ENCODE results near the gene ROS1. TPM values are rescaled to one million over a fixed set of nuclear protein-coding genes. Genes with fewer than 3 reads are reported as not detected.

Gene ROS1
- total and polyA plus RNA-seq, 2 donors (not counting 3 experiments of a cell fraction or from before 2014, with no cell fraction given) = not detected

DNA sequence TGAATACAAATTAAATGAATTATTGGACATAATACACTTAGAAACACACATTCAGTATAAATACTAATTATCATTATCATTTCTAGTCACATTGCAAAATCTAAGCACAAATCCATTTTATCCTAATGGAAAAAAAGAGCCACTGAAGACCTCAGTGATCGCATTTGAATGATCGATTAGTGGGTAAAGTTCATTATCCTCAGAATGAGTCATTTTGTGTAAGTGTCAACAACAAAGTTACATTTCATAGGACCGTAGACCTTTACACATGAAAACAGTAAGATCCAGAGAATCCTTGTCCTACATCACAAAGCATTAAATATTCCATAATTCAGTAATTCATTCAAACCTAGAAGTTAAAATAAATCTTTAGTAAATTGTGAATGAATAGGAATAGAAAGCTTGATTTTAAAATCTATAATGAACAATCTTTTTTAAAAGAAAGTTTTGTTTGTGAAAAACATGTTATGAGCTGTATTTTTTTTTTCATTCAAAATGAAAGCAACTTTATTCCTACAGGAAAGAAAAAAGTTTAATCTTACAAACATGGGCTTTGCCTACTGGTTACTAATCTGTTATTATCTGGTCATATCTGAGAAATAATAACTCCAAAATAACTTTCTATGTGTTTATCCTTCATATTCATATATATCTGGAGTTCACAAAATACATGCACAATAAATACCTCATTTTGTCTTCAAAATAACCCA, 33.7 kb downstream of the ROS1 start:
- DNase-seq (ENCODE audit: low read depth, low spot score) (no peak), FAIRE-seq (no peak)
- H3K79me2 ChIP-seq (ENCODE audit: control insufficient read depth, insufficient read depth, low read length) = no peaks in the 10 kb centered on the region
- ChIA-PET CTCF (no interaction called here), POLR2A (no interaction called here)
- H4K20me1 ChIP-seq (replicated peaks; ENCODE audit: control insufficient read depth, extremely low read depth, insufficient read depth, low read length) = no peaks in the 10 kb centered on the region
- H3K27me3 ChIP-seq (ENCODE audit: control insufficient read depth in 2 of 2, insufficient read depth in 2 of 2, low read length in 2 of 2) = peaks cover 2 to 11% of the 10 kb centered on the region in 2 experiments
- H3K4me2 ChIP-seq (ENCODE audit: insufficient read depth, low read length) = no peak overlapping the region
- H3K27ac ChIP-seq (ENCODE audit: insufficient read depth, low read depth, low read length) = no peak overlapping the region
- no peak overlapping the region for H3K4me3 ChIP-seq (replicated peaks in 1 of 3; ENCODE audit: insufficient read depth in 1 of 3, low read depth in 1 of 3, low read length in 3 of 3)
- no peaks in the 10 kb centered on the region for H3K36me3 ChIP-seq (ENCODE audit: control insufficient read depth in 2 of 2, extremely low read depth in 1 of 2, insufficient read depth in 2 of 2, low read length in 2 of 2)
- dilution Hi-C loops (cut with MboI; ENCODE audit: extremely low pct_ligation_motif_present, low sequenced_read_pairs) (no loop called here), intact Hi-C loops (cut with micrococcal nuclease) (loop anchor here (5.0 kb wide), 1 partner anchor 1490 kb away; no protein-coding TSS in a partner anchor)
- no peaks in the 10 kb centered on the region for H3K9me3 ChIP-seq (replicated peaks; ENCODE audit: control insufficient read depth, insufficient read depth, low read length)
- BruUV-seq (replicated peaks) = no TSS peak
- H3K9me1 ChIP-seq (replicated peaks; ENCODE audit: control insufficient read depth, extremely low read depth, insufficient read depth, low read length) = no peaks in the 10 kb centered on the region
- no peak overlapping the region for H3K9ac ChIP-seq (replicated peaks; ENCODE audit: extremely low read depth, insufficient read depth, low read length)
- no peaks in the 10 kb centered on the region for H3K4me1 ChIP-seq (ENCODE audit: control insufficient read depth, extremely low read depth, insufficient read depth, low read length)
- no peak overlapping the region for H2AFZ ChIP-seq (ENCODE audit: low read depth, low read length)
- no peak for TF ChIP-seq POLR2AphosphoS5 (IDR thresholded peaks at IDR 0.05; ENCODE audit: insufficient read depth, low read depth, low read length)
- TF ChIP-seq FOS (IDR thresholded peaks at IDR 0.05; ENCODE audit: borderline replicate concordance, insufficient read depth, low read length) = no peak
- TF ChIP-seq MYC (IDR thresholded peaks at IDR 0.05; ENCODE audit: low read depth, low read length) = no peak

DNA sequence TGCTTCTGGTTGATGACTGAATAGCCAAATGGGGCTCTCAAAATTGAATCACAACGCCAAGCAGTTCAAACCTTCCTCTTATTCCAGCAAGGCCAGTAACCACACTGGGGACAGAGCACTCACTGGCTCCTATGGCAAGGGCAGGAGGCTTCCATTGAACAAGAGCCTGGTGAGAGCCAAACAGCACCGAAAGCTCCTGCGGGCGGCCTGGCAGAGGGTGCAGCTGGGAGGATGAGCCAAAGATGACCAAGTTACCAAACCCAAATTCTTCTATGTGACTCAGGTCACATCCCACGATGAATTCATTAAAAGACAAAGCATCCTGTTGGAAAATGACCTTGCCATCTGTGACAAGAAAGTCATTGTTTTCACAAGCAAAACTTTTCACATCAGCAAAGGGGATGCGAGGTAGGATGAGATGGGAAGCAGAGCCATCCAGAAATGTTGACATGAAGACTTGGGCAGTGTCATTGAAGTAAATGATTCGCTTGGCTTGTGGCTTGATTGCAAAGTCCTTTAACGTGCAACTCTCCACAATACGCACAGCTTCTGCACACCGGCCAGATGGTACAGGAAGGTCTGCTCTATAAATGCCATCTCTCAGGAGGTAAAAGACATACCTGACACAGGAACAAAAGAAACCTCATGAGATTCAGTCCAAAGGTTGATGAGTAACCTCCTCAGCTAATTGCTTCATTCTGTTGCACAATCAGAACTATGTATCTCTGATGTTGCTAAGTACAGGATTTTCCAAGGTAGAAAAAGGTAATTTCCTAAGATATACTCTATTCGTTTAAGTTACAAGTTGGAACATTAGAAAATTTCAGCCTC, 36.3 kb downstream of the ROS1 start:
- no peak overlapping the region for H3K27ac ChIP-seq (ENCODE audit: insufficient read depth, low read depth, low read length)
- H3K4me3 ChIP-seq (replicated peaks in 1 of 3; ENCODE audit: insufficient read depth in 1 of 3, low read depth in 1 of 3, low read length in 3 of 3) = no peak overlapping the region
- CTCF ChIA-PET = no interaction called here
- POLR2A ChIA-PET = no interaction called here
- no peaks in the 10 kb centered on the region for H3K79me2 ChIP-seq (ENCODE audit: control insufficient read depth, insufficient read depth, low read length)
- no peaks in the 10 kb centered on the region for H3K9me3 ChIP-seq (replicated peaks; ENCODE audit: control insufficient read depth, insufficient read depth, low read length)
- no peak overlapping the region for H2AFZ ChIP-seq (ENCODE audit: low read depth, low read length)
- H3K9me1 ChIP-seq (replicated peaks; ENCODE audit: control insufficient read depth, extremely low read depth, insufficient read depth, low read length) = no peaks in the 10 kb centered on the region
- peaks cover 2 to 6% of the 10 kb centered on the region in 2 experiments for H3K27me3 ChIP-seq (ENCODE audit: control insufficient read depth in 2 of 2, insufficient read depth in 2 of 2, low read length in 2 of 2)
- H3K4me1 ChIP-seq (ENCODE audit: control insufficient read depth, extremely low read depth, insufficient read depth, low read length) = no peaks in the 10 kb centered on the region
- no peaks in the 10 kb centered on the region for H4K20me1 ChIP-seq (replicated peaks; ENCODE audit: control insufficient read depth, extremely low read depth, insufficient read depth, low read length)
- no peaks in the 10 kb centered on the region for H3K36me3 ChIP-seq (ENCODE audit: control insufficient read depth in 2 of 2, extremely low read depth in 1 of 2, insufficient read depth in 2 of 2, low read length in 2 of 2)
- no TSS peak for BruUV-seq (replicated peaks)
- TF ChIP-seq, protein P1, sequence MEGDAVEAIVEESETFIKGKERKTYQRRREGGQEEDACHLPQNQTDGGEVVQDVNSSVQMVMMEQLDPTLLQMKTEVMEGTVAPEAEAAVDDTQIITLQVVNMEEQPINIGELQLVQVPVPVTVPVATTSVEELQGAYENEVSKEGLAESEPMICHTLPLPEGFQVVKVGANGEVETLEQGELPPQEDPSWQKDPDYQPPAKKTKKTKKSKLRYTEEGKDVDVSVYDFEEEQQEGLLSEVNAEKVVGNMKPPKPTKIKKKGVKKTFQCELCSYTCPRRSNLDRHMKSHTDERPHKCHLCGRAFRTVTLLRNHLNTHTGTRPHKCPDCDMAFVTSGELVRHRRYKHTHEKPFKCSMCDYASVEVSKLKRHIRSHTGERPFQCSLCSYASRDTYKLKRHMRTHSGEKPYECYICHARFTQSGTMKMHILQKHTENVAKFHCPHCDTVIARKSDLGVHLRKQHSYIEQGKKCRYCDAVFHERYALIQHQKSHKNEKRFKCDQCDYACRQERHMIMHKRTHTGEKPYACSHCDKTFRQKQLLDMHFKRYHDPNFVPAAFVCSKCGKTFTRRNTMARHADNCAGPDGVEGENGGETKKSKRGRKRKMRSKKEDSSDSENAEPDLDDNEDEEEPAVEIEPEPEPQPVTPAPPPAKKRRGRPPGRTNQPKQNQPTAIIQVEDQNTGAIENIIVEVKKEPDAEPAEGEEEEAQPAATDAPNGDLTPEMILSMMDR (IDR thresholded peaks at IDR 0.05; ENCODE audit: extremely low read depth in 1 of 2, insufficient read depth in 1 of 2, low read depth in 1 of 2, low read length in 2 of 2) = no peak
- TF ChIP-seq POLR2A (IDR thresholded peaks at IDR 0.05; ENCODE audit: low read depth, low read length) (no peak), POLR2AphosphoS5 (IDR thresholded peaks at IDR 0.05; ENCODE audit: insufficient read depth, low read depth, low read length) (no peak), EZH2 (IDR thresholded peaks at IDR 0.05; ENCODE audit: borderline replicate concordance, low read depth, low read length, severe bottlenecking) (no peak), FOS (IDR thresholded peaks at IDR 0.05; ENCODE audit: borderline replicate concordance, insufficient read depth, low read length) (no peak), GATA2 (IDR thresholded peaks at IDR 0.05; ENCODE audit: insufficient read depth, insufficient read length, low read depth, low read length) (no peak), MYC (IDR thresholded peaks at IDR 0.05; ENCODE audit: low read depth, low read length) (no peak), JUN (IDR thresholded peaks at IDR 0.05; ENCODE audit: borderline replicate concordance, insufficient read depth, insufficient read length, low read depth) (no peak)
- TF ChIP-seq, protein P2, sequence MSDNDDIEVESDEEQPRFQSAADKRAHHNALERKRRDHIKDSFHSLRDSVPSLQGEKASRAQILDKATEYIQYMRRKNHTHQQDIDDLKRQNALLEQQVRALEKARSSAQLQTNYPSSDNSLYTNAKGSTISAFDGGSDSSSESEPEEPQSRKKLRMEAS (IDR thresholded peaks at IDR 0.05; ENCODE audit: insufficient read depth, insufficient read length) = no peak
- intact Hi-C loops (cut with micrococcal nuclease) (loop anchor here (5.0 kb wide), 1 partner anchor 1493 kb away; no protein-coding TSS in a partner anchor), dilution Hi-C loops (cut with MboI; ENCODE audit: extremely low pct_ligation_motif_present, low sequenced_read_pairs) (no loop called here)
- FAIRE-seq (no peak), DNase-seq (ENCODE audit: low read depth, low spot score) (no peak)
- no peak overlapping the region for H3K9ac ChIP-seq (replicated peaks; ENCODE audit: extremely low read depth, insufficient read depth, low read length)
- no peak overlapping the region for H3K4me2 ChIP-seq (ENCODE audit: insufficient read depth, low read length)
